Myocyte (in vitro differentiated cells): ENCODE data around the gene KHDC1. TPM values are rescaled to one million over a fixed set of nuclear protein-coding genes. Genes with fewer than 3 reads are reported as not detected.
"Not testable (repeated sequence)": the region's sequence is repeated elsewhere in the genome, so short reads cannot be mapped to it uniquely, and the experiment has no call there.

ENCODE experiments used
- DNase-seq: peaks from one replicate; pipeline ENCODE4 v3.0.0-alpha.2; 2012; ENCODE audit warnings: low read depth
- total RNA-seq: library from RNA; depleted of rRNA; stranded (reverse); fragments of >200 nt; gene quantifications from 2 replicates; pipeline ENCODE4 v1.2.3, GENCODE V29; 2014

KHDC1 gene
- total RNA-seq, 1 donor from 2014 or later, result 1.5 TPM

DNA sequence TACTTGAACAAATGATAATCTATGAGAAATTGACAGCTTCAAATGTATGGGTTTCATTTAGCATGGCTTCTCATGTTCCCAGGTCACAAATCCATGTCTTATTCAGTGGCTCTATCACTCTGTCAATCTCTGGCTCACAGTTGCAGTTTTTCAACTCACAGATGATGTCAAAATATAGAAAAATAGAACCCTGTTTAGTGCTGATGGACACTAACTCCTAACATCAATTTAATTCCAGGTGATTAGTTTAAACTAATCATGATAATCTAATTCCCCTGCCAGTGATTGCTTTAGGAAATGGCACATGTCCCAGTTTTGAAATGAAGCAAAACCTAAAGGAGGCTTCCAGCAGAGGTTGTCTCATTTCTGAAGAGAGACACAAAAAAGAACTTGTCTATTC, 13.0 kb downstream of the KHDC1 start:
- DNase-seq, result no peak

DNA sequence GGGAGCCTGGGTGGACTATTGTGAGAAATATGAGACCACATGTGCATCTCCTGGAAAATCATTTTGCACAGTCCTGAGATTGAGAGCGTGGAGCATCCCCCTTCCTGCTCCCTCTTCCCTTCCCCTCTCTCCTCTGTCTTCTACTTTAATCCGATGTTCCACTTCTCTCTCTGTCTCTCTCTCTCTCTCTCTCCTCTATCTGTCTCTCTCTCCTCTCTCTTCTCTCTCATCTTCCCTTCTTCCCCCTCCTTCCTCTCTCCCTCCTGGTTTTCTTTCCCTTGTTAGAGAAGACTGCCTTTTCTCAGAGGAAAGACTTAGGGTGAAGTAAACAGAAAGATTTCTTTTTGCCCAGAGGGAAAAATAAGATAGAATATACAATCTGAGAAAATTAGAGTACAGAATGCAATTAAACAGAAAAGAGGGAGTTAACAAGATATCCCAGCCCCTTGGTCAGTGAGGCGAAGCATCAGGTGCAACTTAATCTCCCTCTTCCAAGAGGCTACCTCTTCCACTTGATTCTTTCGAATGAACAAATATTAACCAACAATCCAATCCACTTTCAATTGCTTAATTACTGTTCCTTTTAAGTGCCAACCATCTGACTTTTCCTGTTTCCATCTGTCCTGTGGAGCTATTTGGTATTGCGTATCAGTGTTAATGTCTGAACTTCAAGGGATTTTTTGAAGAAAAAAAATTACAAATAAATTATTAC, 14.6 kb downstream of the KHDC1 start:
- DNase-seq, result no peak

DNA sequence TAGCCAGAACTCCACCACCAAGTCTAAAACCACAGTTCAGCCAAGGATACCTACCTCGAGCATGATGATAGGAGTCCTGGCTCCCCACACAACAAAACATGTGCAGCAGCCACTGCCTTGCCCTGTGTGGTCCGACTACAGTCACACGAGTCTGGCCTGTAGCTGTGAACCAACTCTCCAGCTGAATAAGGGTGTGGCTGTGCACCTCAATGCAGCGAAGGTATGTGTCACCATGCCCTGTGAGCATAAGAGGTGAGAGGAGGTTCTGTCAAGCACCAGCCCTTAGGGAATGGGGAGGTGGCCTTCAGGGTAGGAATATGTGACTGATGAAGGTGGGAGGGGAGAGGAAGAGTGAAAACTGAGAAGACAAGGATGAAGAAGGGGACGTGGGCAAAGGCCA, 21.0 kb downstream of the KHDC1 start:
- no peak for DNase-seq

DNA sequence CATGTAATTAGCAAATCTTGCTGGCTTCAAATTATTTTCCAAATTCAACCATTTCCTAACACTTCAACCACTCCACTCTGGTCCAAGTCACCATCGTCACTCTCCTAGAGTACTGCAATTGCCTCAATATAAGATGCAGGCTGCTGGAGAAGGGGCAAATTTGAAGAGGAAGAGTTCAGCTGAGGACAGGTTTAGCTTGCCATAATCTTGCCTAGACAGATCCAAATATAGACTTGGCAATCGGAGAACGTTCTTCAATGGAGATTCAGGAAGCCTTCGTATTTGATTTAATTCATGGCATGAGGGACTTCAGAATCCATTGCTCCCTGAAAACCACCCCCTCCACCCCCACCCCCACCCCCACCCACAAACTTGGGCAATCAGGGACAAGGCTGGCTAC, 22.3 kb downstream of the KHDC1 start:
- no peak for DNase-seq

DNA sequence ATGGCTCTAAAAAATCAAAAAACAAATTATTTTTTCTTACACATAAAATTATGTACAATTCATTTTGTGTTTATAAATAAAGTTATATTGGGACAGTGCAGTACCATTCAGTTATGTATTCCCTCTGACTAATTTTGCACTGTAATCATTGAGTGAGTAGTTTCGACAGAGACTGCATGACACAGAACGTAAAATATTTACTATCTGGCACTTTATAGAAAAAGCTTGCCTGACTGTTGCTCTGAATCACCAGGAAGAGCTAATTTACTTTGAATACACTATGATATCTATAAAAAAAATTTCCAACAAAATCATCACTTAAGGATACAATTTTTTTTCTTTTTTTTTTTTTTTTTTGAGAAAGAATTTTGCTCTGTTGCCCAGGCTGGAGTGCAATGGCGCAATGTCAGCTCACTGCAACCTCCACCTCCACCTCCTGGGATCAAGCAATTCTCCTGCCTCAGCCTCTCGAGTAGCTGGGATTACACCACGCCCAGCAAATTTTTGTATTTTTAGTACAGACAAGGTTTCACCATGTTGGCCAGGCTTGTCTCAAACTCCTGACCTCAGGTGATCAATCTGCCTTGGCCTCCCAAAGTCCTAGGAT, 26.7 kb downstream of the KHDC1 start:
- DNase-seq, result peak; percentile 4

- DNase-seq, result peak; percentile 9
Measured at GRCh38 chr6:73234733-73235132, 28.3 kb downstream of the KHDC1 start.

DNA sequence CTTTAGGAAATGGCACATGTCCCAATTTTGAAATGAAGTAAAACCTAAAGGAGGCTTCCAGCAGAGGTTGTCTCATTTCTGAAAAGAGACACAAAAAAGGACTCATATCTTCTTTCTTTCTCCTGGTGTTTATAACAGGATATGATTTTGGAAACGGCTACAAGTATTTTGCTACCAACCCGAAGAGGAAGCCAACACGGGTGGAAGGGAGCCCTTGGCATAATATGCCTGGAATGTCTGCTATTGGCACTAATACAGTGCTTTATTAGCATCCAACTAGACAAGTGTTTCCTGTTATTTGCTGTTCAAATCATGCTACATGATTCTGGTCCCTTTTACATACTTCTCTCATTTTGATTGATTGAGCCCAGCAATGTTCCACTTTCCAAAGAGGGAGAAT, 29.0 kb downstream of the KHDC1 start:
- DNase-seq, result not testable (repeated sequence)

- DNase-seq, result no peak
Measured at GRCh38 chr6:73233048-73233447, 29.9 kb downstream of the KHDC1 start.

- DNase-seq, result no peak
Measured at GRCh38 chr6:73231986-73232391, 31.0 kb downstream of the KHDC1 start.

DNA sequence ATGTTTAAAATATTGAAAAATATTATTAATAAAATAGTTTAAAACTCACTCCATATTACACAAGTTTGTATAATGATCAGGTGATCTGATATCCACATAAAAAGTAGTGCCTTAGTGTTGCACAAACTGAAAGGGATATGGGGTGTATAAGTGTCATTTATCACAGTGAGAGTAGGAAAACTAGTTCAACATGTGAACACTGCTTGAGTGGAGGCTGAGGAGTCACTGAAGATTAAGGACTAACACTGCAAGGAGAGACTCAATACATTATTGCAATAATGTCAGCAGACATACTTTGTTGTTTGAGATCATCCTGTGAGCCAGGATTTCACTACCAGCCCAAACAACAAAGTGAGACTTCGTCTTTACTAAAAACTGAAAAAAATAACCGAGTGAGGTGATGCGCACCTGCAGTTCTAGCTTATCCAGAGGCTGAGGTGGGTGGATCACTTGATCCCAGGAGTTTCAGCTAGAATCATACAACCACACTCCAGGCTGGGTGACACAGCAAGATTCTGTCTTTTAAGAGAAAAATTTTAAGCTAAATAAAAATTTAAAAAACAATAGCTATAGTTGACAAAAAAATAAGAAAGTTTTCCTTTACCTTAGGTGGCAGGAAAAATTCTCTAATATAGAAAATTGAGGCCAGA, 35.3 kb downstream of the KHDC1 start:
- no peak for DNase-seq

GRCh38 chr6:73225396-73225795, 37.6 kb downstream of the KHDC1 start, which contains the start of gene KHDC1L:
KHDC1L (minus strand) TSS chr6:73225496; CDS start chr6:73225408, 88 bp downstream.
- DNase-seq, result no peak

DNA sequence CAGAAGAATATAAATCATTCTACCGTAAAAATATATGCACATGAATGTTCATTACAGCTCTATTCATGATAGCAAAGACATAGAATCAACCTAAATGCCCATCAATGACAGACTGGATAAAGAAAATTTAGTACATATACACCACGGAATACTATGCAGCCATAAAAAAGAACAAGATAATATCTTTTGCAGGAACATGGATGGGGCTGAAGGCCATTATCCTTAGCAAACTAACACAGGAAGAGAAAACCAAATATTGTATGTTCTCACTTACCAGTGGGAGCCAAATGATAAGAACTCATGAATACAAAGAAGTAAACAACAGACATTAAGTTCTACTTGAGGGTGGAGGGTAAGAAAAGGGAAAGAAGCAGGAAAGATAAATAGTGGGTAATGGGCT, 46.1 kb downstream of the KHDC1 start:
- no peak for DNase-seq

DNA sequence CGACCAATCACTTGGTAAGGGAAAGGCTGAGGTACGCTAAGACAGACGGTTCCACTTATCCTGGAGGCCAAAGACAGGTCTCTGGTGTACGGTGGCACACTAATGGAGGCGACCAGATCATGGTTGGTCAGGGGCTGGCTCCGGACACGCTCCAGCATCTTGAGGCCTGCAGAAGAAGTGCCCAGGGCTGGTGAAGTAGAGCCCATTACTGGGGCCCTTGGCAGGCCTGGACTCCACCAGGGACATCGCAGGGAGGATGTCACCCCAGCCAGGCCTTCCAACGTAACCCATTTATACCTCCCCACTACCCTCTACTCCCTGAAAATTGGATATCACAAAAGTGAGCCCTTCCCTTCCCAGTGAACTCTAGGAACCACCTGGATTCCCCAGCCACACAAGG, 53.9 kb downstream of the KHDC1 start:
- no peak for DNase-seq

GRCh38 chr6:73207221-73207837, 55.7 kb downstream of the KHDC1 start:
- peak; percentile 1 for DNase-seq

DNA sequence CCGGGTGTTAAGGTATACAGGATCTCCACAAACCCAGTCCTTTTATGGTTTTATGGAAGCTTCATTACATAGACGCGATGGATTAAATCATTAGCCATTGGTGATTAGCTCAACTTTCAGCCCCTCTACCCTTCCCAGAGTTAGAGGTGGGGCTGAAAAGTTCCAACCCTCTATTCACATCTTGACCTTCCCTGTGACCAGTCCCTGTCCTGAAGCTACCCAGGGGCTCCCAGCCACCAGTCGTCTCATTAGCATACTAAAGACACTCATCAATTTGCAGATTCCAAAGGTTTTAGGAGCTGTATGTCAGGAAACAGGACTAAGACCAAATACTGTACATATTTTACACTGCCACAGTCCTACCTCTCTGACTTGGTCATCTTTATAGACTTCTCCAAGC, 58.7 kb downstream of the KHDC1 start:
- no peak for DNase-seq

DNA sequence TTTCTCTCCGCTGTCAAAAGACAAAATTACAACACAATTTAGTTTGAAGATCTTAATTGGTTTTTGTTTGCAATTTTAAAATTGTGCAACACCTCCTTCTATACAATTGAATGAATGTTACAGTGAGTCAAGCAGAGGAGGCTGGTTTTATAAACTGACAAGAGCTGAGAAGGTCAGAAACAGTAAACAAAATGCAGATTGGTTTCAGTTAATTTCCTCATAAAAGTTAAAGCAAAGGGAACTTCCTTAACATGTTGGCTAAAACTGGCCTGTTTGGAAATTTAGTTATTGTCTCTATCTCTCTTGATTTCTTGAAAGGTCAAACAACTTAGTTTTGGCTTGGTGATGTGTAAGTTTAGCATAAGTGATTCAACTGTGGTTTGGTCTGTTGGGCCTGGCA, 59.9 kb downstream of the KHDC1 start:
- DNase-seq, result no peak

DNA sequence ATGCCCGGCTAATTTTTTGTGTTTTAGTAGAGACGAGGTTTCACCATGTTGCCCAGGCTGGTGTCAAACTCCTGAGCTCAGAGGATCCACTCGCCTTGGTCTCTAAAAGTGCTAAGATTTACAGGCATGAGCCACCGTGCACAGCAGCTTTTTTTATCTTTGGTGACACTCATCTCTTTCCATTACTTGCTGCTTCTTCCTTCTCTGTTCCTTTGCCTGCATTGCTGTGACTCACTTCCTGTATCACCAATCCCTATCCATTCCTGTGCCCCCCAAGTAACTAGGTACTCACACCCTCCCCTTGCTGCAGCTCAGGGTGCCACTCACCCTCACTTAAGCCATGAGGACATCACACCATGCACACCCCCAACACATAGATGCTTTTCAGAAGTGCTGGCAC, 62.3 kb downstream of the KHDC1 start:
- no peak for DNase-seq

- no peak for DNase-seq
Measured at GRCh38 chr6:73200247-73200646, 62.7 kb downstream of the KHDC1 start.

GRCh38 chr6:73194744-73195143, 68.3 kb downstream of the KHDC1 start:
- no peak for DNase-seq

- DNase-seq, result not testable (repeated sequence)
Measured at GRCh38 chr6:73193302-73193701, 69.7 kb downstream of the KHDC1 start.
